NCI-H2196 treated with DMSO at 0.1 percent for 48 hours (cell line): ENCODE results near the gene INSR.
"Not testable (repeated sequence)": the region's sequence is repeated elsewhere in the genome, so short reads cannot be mapped to it uniquely, and the experiment has no call there.

Experiments
- DNase-seq: peaks from one replicate; lab custom pipeline; 2025; ENCODE audit not compliant: unreplicated experiment; lab: John Stamatoyannopoulos, UW

The INSR gene

DNA sequence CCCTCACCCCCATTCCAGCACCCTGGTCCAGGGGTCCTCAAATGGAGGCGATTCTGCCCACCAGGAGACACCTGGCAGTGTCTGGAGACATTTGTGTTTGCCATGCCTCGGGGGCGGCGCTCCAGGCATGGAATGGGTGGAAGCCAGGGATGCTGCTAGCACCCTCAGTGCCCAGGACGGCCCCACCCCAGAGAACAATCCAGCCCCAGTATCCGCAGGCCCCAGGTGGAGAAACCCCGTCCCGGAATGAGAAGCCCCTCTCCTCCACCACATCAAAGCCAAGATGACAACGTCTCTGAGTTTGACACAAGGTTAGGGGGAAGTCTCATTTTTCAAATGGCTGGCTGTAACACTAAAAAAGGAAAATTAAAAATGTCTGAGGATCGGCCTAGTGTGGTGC lies 68.5 kb downstream of the INSR start:
- DNase-seq = no peak

DNA sequence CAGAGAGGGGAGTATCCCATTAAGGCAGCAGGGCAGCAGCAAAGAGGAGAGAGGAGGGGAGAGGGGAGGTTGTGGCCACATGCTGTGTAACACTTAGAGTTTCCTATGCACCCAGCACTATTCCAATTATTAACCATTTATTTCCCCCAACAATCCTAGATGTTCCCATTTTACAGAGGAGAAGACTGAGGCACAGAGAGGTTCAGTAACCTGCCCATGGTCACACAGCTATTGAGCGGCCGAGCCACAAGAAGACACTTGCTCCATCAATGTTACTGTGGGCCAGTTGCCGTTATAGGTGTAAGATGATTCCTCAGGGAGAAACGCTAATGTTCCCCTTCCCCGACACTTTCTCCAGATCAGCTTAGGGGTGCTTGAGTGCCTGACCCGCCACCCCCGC lies 69.2 kb downstream of the INSR start:
- no peak for DNase-seq

DNA sequence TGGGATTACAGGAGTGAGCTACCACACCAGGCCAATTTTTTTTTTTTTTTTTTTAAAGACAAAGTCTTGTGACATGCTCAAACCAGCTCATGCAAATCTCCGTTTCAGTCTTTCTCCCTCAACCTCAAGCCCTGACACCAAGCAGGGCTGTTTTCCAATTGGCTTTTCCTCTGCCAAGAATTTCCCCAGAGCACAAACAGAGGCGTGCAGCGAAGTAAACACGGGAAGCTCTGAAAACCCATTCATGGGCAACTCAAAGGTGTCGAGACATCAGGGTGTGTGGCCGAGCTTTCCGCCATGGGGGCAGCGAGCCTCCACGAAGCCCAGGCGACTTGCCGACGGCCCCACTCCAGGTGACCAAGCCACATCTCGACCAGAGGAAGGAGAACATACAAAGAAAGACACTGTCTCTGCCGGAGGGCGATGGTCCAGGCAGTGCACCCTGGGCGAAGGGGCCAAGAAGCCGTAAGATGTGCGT lies 70.0 kb downstream of the INSR start:
- DNase-seq = peak; percentile 7

DNA sequence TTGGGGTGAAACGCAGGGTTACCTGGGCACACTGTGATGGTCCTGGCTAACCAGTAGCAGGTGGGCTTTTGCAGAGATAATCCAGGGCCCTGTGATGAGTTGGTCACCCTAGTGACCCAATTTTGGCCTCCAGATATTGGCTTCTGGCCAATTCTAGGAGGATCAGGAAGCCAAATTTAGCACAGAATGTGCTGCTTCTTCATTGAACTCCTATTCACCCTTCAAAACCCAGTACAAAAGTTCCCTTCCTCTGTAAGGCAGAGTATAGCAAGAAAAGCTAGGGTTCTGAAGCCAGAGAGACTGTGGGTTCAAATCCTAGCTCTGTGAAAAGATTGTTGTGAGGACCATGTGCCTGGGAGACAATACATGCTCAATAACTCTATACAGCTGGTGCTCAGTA lies 70.8 kb downstream of the INSR start:
- DNase-seq = no peak

DNA sequence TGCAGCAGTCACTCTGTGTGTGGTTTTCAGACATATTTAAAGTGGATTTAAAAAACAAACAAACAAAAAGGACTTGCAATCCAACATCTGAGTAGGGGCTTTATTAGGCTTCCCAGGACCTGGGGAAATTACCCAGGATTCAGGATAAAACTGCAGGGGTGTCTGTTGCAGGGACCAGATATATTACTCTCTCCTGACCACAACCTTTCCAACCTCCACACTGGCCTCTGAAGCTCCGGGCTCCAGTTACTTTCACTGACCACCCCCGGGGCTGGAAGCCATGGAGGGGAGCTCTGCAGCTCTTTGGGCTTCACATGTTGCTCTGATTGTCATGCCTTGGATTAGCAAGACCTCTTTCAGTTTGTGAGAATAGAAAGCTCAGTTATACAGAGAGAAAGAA lies 75.2 kb downstream of the INSR start:
- DNase-seq = no peak

DNA sequence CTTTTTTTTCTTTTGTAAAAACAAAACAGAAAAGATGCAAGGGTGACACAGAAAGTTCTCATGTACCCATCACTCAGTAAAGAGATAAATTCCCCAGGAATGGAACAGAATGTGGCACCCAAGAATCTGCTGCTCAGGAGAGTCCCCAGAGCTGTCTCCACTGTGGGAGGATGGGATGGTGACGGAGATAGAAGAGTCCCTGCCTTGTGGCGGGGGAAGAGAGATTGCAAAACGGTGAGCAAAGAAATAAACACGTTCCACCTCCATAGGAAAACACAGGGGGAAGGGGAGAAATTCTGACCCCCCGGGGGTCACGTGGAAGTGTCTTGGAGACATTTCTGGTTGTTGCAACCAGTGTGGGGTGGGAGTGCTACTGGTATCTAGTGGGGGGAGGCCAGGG lies 76.4 kb downstream of the INSR start:
- no peak for DNase-seq

DNA sequence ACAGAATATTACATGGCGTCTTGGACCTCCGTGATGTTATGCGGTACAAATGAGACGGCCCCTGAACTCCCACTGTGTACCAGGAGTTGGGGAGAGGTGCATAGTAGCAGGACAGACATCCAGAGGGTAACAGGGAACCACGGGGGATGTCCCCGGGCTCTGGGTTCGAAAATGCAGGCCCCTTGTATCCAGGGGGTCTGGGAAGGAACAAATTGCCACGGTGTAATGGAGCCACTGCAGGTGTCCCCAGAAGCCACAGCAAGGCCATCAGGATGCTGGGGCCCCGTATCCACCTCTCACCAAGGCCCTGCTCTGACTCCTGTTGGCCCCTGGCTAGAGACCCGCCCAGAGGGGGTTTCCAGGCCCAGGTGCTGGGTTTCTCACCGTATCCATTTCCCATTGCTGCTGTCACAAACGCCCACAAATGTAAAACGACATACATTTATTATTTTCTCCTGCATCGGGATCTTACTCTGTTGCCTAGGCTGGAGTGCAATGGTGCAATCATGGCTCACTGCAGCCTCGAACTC lies 77.8 kb downstream of the INSR start:
- DNase-seq = no peak

DNA sequence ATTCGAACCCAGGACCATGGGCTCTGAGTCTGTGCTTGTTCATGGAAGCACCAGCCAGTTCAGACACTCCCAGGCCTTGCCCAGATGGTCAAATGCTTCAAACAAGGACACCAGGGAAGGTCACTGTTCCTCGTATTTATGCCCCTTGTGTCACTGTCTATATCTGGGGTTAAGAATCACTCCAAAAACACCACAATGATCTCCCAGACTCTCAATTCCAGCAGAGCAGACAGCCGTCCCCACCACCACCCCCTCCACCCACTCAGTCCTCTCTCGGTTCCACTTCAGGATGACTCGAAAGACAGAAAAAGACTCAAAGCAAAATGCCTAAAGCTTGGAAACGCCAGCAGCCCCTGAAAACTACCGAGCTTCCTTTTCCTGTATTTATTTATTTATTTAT lies 79.0 kb downstream of the INSR start:
- DNase-seq = no peak

DNA sequence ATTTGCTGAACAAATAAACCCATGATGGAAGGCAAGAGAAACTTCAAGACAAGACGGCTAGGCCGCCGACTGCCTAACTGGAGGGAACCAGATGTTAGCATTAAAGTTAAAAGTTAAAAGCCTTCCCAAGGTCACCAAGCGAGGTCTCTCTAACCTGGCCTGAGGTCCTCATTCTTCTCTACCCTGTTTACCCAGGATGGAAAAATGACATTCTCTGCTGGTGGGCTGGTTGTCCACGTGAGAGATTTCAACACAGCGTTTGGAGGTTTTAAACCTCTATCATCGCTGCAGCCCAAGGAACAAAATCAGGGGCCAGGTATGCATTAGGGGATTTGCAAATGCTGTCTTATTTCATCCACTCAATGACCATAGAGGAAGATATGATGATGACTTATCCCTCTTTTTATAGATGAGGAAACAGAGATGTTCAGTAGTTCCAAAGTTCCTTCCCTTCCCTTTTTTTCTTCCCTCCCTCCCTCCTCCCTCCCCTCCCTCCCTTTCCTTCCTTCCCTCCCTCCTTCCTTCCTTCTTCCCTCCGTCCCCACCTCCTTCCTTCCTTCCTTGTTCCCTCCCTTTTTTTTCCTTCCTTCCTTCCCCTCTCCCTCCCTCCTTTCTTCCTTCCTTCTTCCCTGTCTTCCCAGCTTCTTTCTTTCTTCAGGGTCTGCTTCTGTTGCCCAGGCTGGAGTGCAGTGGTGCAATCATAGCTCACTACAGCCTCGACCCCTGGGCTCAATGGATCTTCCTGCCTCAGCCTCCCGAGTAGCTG lies 79.7 kb downstream of the INSR start:
- no peak for DNase-seq

DNA sequence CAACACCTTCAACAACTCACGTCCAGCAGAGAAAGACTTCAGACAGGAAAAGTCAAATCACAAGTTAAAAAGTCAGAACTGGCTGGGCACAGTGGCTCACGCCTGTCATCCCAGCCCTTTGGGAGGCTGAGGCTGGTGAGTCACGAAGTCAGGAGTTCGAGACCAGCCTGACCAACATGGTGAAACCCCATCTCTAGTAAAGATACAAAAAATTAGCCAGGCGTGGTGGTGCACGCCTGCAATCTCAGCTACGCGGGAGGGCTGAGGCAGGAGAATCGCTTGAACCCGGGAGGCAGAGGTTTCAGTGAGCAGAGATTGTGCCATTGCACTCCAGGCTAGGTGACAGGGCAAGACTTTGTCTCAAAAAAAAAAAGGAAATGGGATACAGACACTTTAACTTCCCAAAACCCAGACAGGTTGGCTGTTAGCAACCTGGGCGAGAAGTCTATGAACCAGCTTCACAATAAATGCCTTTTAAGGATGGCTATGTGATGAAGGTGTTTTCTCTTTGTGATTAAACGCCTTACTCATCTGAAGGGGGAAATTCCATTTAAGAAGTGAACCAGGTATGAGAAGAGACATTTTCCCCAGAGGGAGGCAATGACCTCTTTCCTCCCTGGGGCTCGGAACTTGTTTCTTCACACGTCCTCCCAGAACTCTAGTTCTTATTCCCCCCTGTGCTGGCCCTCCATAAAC lies 80.4 kb downstream of the INSR start:
- no peak for DNase-seq

DNA sequence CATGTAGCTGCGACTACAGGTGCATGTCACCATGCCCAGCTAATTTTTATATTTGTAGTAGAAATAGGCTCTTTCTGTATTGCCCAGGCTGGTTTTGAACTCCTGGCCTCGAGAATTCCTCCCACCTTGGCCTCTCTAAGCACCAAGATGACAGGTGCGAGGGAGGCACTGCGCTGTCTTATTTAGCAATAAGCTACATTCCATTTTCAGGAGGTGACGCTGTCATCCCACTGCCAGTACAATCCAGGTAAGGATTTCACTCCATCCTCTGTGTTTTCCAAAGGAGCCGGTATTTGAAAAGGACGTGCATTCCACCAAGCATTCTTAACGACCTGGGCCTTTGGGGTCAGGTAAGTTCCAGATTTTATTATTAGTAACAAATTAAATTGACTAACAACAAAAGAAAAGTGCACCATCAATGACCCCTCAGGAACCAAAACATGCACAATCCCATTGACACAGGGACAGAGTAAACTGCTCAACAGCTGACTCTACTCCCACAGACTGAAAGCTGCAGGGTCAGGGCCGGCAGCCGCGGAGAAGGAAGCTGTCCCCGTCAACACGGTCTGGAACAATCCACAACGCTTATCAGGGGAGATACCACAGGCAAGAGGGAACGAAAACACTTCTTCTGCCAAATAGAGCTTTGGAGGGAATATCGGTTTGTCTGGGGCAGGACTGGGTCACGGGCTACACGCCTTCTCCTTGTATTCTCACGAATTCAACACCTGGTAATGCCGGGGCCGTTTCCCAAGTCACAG lies 82.8 kb downstream of the INSR start:
- DNase-seq = no peak

DNA sequence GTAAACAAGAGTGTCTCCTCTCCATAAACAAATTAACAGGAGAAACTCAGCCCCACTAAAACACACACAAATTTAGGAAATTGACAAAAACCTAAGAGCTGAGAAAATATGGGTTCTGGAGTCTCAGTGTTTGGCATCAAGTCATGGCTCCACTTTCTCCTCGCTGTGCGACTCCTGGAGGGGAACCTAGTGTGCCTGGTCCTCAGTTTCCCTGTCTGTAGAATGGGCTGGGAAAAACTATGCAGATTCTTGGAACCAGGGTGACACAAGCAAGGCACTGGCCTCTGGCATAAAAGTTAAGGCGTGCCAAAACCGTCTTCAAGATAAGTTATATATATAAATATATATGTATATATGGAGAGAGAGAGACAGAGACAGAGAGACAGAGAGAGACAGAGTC lies 83.9 kb downstream of the INSR start:
- no peak for DNase-seq

DNA sequence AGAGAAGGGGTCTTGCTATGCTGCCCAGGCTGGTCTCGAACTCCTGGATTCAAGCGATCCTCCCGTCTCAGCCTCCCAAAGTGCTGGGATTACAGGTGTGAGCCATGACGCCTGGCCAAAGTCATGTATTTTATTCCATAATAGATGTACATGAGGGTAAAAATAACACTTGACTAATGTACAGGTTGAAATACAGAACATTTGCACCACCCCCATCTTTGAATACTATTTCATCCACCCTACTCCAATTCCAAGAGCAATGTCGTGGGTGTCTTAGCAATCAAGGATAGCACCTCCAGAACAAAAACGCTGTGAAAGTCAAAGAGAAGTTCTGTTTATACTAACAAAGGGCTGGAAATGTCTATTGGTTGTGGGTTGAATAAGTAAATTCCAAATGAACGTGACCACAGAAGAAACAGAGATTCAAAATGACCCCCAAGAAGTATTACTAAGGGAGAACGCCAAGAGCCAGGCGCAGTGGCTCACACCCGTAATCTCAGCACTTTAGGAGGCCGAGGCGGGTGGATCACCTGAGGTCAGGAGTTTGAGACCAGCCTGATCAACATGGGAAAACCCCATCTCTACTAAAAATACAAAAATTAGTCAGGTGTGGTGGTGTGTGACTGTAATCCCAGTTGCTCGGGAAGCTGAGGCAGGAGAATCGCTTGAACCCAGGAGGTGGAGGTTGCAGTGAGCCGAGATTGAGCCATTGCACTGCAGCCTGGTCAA lies 84.5 kb downstream of the INSR start:
- not testable (repeated sequence) for DNase-seq

DNA sequence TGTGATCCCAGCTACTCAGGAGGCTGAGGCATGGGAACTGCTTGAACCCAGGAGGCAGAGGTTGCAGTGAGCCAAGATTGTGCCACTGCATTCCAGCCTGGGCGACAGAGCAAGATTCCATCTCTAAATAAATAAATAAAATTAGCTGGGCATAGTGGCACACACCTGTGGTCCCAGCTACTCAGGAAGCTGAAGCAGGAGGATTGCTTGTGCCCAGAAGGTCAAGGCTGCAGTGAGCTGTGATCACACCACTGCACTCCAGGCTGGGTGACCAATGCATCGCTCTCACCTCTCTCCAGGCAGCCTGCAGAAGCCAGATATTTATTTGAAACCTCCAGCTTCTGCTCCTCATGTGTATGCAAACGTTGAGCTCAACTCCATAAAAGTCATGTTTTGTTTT lies 85.2 kb downstream of the INSR start:
- DNase-seq = not testable (repeated sequence)

DNA sequence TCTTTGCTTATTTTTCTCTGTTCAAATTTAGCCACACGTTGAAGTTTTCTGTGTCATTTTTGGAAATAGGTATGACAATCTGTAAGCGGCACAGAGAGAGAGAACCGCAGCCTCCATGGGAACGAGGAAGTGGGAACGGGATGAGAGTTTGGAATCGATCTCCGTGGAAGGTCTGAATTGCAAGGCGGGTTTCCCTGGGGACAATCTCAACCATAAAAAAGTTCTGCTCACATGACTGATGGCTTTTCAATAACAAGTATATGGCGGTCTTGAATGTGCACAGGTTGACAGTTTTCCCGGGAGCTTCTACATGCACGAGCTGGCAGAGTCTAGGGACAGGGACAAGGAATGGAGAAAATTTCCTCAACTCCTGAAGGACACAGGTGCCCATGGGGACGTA lies 90.9 kb downstream of the INSR start:
- no peak for DNase-seq

DNA sequence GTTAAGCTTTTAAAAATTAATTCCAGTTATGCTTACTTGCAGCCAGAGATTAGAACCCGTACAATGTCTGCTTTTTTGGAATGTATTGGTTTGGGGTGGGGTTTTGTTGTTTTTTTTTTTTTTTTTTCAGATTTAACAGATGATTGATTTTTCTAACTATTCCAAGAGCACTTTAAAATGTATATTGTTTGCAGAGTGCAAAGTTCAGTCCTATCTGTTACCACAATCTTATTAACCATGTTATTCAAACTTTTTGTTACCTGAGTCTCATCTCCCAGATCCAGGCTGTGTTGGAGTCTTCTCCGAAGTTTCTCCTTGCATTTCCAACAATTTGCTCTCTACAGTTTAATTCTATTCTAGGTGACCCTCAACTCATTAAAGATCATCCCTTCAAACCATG lies 91.3 kb downstream of the INSR start:
- DNase-seq = no peak

DNA sequence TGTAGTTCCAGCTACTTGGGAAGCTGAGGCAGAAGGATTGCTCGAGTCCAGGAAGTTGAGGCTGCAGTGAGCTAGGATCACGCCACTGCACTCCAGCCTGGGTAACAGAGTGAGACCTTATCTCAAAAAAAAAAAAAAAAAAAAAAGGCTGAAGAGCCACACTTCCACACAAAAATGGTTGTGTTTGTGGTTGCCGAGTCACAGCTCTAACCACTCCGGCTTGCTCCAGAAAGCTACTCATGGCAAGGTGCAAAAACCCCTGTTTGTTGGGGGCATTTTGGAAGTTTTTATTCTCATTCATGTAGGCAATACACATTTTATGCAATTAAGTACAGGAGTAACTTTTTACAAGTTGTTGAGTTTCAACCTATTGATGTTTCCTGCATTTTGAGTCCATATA lies 93.5 kb downstream of the INSR start:
- DNase-seq = no peak

DNA sequence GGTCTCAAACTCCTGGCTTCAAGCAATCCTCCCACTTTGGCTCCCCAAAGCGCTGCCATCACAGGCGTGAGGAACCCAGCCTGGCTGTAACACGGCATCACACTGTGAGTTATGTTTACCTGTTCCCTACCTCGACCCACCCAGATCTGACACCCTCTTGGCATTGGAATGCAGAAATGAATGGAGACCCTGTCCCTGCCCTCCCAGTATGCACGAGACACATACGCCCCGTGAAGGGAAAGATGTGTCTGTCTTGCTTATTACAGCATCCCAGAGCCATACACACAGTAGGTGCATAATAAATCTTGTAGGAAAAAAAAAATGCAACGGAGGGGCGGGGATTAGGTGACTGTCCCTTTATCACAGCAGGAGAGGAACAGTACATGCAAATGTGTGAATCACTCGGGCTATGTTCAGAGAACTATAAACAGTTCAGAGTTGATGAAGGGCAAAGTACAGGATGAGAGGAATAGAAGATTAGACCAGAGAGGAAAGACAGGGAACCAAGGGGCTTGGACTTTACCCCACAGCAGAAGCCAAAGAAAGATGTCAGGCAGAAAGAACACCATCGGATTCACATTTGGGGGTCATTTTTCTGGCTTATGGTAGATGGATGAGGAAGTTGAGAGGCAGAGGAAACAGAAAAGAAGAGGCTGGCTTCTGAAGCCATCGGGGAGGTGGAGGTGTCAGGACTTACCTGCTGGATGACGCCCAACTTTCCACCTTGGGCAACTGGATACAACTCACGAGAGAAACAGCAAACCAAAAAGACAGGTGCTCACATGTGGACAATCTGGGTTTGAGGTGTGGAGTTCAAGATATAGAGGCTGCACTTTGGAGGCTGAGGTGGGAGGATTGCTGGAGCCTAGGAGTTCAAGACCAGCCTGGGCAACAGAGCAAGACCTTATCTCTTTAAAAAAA lies 94.3 kb downstream of the INSR start:
- no peak for DNase-seq

DNA sequence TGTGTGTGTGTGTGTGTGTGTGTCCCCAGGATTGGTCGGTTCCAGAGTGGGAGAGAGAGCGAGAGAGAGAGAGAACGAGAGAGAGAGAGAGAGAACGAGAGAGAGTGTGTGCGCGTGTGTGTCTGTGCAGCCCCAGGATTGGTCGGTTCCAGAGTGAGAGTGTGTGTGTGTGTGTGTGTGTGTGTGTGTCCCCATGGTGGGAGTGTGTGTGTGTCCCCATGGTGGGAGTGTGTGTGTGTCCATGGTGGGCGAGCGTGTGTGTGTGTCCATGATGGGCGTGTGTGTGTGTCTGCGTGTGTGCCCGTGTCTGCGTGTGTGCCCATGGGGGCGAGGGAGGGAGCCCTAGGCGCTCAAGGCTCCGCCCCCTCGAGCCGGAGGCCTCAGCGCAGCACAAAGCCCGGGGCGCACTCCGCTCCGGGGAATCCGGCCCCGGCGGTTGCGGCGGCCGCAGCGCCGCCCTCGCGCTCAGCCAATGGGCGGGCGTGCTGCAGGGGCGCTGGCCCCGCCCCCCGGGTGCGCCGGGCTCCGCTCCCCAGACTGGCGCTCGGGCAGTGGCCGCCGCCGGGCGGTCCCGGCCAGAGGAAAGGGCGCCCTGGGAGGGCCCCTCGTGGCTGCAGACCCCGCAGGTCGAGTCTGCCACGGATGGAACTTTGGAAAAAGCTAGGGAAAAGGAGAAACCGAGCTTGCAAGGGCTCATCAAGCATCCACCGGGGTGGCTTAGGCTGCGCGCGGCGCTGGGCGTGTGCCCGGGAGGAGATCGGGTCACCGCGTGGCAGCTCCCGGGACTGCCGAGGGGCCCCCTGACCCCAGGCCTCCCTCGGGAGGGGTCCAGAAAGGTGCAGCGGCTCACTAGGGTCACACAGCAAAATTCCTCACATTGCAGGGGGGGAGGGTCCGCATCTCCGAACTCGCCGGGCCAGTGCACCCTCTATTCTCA lies 96.2 kb downstream of the INSR start:
- DNase-seq = peak; percentile 88
